ENCODE measurements around the gene FMN1. TPM values are rescaled to one million over a fixed set of nuclear protein-coding genes. Genes with fewer than 3 reads are reported as not detected.

The FMN1 gene, protein sequence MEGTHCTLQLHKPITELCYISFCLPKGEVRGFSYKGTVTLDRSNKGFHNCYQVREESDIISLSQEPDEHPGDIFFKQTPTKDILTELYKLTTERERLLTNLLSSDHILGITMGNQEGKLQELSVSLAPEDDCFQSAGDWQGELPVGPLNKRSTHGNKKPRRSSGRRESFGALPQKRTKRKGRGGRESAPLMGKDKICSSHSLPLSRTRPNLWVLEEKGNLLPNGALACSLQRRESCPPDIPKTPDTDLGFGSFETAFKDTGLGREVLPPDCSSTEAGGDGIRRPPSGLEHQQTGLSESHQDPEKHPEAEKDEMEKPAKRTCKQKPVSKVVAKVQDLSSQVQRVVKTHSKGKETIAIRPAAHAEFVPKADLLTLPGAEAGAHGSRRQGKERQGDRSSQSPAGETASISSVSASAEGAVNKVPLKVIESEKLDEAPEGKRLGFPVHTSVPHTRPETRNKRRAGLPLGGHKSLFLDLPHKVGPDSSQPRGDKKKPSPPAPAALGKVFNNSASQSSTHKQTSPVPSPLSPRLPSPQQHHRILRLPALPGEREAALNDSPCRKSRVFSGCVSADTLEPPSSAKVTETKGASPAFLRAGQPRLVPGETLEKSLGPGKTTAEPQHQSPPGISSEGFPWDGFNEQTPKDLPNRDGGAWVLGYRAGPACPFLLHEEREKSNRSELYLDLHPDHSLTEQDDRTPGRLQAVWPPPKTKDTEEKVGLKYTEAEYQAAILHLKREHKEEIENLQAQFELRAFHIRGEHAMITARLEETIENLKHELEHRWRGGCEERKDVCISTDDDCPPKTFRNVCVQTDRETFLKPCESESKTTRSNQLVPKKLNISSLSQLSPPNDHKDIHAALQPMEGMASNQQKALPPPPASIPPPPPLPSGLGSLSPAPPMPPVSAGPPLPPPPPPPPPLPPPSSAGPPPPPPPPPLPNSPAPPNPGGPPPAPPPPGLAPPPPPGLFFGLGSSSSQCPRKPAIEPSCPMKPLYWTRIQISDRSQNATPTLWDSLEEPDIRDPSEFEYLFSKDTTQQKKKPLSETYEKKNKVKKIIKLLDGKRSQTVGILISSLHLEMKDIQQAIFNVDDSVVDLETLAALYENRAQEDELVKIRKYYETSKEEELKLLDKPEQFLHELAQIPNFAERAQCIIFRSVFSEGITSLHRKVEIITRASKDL (N-terminal part only)
- total RNA-seq (10 to 100 TPM; 18.4 to 23.4 TPM), polyA plus RNA-seq (1 to 10 TPM in 1 of 2 donors, under 1 TPM in 1; 0.26 to 1.3 TPM)
- long read RNA-seq, donor 1, partial matches to known transcripts = 2 of 13 reads
- long read RNA-seq, donor 1, other reads (novel, unspliced or antisense) = 11 of 13 reads
- long read RNA-seq, donor 2, partial matches to known transcripts = 1 of 7 reads
- long read RNA-seq, donor 2, other reads (novel, unspliced or antisense) = 6 of 7 reads

DNA sequence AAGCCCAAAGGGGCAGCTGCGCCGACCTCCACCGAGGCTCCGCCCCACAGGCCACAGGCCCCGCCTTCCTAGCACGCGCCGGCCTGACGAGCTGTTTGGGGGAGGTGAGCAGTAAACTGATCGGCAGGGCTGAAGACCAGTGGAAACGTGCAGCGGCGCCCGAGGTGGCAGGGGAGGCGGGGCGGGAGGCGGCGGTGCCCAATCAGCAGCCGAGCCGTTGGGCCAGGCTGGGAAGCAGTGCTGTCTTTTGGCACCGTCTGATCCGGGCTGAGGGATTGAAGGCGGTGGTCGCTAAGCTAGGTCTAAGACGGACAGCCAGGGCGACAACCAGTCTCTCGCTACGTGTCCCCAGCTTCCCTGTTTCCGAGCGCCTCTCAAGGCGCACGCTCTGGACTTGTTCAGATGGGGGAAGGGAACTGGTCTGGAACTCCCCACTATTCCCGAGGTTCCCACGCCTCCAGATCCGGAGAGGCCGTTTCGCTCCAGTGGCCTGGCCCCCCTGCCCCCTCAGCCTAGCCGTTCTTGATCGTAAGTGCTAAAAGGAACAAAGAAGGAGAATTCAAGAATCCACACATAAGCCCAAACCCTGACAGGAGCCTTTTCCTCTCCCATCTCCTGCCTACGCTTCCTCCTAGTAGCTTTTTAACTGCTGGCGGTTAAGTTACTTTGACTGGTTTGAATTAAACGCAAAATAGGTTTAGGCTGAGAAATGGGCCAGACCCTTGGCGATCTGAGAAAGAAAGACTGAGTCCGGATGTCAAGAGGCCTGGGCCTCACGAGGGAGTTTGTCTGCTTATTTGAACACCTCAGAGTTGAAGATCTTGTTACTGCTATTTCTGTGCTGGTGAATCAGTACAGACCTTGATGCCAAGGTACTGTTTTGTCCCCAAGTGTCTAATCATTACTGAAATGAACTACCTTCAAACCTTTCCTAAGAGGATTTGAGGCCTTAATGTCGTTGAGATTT lies at the start of gene FMN1:
TSS of gene FMN1 (minus strand) at position 11 of the 967 bp plus-strand sequence. CDS start 39,800 bp downstream, outside the sequence.
- 5% methylated on average over 44 to 46 of the region's 46 CpGs for WGBS, 2 donors
- DNase-seq = peak; percentile 97 to 98
- intact Hi-C loops (cut with DNase I) = loop anchor here in 1 of 2 donors (10.0 kb wide), 1 partner anchor 1390 kb away; the partner anchor contains the start of gene GOLGA8B

DNA sequence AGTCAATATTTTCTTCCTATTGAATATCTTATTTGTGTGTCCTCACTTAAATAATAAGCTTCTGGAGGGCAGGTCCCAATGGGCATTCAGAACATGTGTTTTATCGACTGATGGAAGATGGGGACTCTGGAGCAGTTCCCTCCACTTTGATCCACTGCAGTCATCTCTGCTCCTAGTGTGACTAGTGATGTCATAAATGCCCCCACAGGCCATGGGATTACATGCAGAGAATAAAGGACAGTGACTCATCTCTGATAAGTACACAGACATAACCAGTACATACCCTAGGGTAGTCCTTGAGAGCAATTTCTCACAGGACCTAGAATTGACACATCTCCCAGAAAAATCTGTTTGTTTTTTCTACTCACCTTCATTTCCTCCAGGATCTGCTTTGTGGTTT lies 49.4 kb upstream of the FMN1 start:
- Histone ChIP-seq H3K27me3 (ENCODE audit: control insufficient read depth in 1 of 2, insufficient read depth in 2 of 2, low read length in 1 of 2) (no peaks in the 10 kb centered on the region), H3K4me1 (ENCODE audit: control insufficient read depth in 1 of 2, insufficient read depth in 2 of 2, low read length in 2 of 2) (peaks cover 0 to 1% of the 10 kb centered on the region in 2 donors), H3K27ac (ENCODE audit: low read depth in 1 of 2, low read length in 2 of 2) (no peak overlapping the region), H3K4me3 (ENCODE audit: low read length in 2 of 2) (no peak overlapping the region), H3K9me3 (ENCODE audit: control insufficient read depth, low read length) (no peaks in the 10 kb centered on the region), H3K36me3 (ENCODE audit: control insufficient read depth in 1 of 2, insufficient read depth in 2 of 2, low read length in 1 of 2) (no peaks in the 10 kb centered on the region)
- ATAC-seq (ENCODE audit: low FRiP score) = no peak
- 83 to 87% methylated on average over 1 of the region's 1 CpG for WGBS, 2 donors
- intact Hi-C loops (cut with DNase I) = loop anchor here in 1 of 2 donors (2.0 kb wide), 1 partner anchor 37 kb away; no protein-coding TSS in a partner anchor
- no peak for DNase-seq

More for the DNA sequence above, at the start of gene FMN1:
- H3K27ac ChIP-seq (ENCODE audit: low read depth in 1 of 2, low read length in 2 of 2) = peak within 1 kb of the TSS in 1 of 2 donors; percentile 29
- H3K9me3 ChIP-seq (ENCODE audit: control insufficient read depth, low read length) = no peaks in the 10 kb centered on the region
- no peaks in the 10 kb centered on the region for H3K4me1 ChIP-seq (ENCODE audit: control insufficient read depth in 1 of 2, insufficient read depth in 2 of 2, low read length in 2 of 2)
- H3K4me3 ChIP-seq (ENCODE audit: low read length in 2 of 2) = peak within 1 kb of the TSS; percentile 34 to 70
- H3K36me3 ChIP-seq (ENCODE audit: control insufficient read depth in 1 of 2, insufficient read depth in 2 of 2, low read length in 1 of 2) = no peaks in the 10 kb centered on the region
- ATAC-seq (ENCODE audit: low FRiP score) = peak; percentile 99
- no peaks in the 10 kb centered on the region for H3K27me3 ChIP-seq (ENCODE audit: control insufficient read depth in 1 of 2, insufficient read depth in 2 of 2, low read length in 1 of 2)

DNA sequence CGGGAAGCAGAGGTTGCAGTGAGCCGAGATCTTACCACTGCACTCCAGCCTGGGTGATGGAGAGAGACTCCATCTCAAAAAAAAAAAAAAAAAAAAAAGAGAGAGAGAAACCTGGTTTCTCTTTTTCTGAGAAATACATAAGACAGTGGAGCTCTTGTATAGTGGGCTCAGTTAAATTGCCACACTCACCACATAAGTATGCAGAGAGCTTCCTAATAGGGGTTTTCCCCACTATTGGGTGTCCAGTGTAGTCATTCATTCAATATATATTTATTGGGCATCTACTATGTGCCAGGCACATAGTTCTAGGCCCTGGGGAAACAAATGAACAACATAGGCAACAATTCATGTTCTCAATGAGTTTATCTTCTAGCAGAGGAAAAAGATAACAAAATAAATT lies 48.9 kb upstream of the FMN1 start:
- no peak overlapping the region for H3K27ac ChIP-seq (ENCODE audit: low read depth in 1 of 2, low read length in 2 of 2)
- H3K4me1 ChIP-seq (ENCODE audit: control insufficient read depth in 1 of 2, insufficient read depth in 2 of 2, low read length in 2 of 2) = peaks cover 0 to 1% of the 10 kb centered on the region in 2 donors
- 97% methylated on average over 2 of the region's 2 CpGs for WGBS, 2 donors
- ATAC-seq (ENCODE audit: low FRiP score) (no peak), DNase-seq (no peak)
- H3K9me3 ChIP-seq (ENCODE audit: control insufficient read depth, low read length) = no peaks in the 10 kb centered on the region
- no peak overlapping the region for H3K4me3 ChIP-seq (ENCODE audit: low read length in 2 of 2)
- H3K36me3 ChIP-seq (ENCODE audit: control insufficient read depth in 1 of 2, insufficient read depth in 2 of 2, low read length in 1 of 2) = no peaks in the 10 kb centered on the region
- H3K27me3 ChIP-seq (ENCODE audit: control insufficient read depth in 1 of 2, insufficient read depth in 2 of 2, low read length in 1 of 2) = no peaks in the 10 kb centered on the region
- intact Hi-C loops (cut with DNase I) = loop anchor here in 1 of 2 donors (2.0 kb wide), 1 partner anchor 37 kb away; no protein-coding TSS in a partner anchor

DNA sequence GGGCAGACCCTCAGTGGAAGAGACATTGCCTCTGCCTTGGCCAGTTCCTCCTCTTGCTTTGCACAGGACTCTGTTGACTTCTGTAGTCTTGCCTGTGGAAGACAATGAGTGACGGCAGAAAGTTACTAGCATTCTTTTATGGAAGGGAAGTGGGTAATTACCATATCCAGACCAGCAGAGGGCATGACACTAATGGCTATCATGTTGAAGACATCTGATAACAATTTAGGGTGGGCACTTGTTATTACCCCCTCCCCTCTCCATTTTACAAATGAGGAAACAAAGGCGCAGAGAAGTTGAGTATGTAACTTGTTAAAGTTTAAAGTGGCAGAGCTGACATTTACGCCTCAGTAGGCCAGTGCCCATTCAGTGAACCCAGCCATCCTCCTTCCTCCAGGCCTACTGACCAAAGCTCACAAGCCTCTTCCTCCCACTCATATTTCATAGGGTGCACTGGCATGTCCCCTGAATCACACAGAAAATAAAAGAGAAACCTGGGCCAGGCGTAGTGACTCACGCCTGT lies 48.2 kb upstream of the FMN1 start:
- 82 to 84% methylated on average over 5 of the region's 5 CpGs for WGBS, 2 donors
- DNase-seq = no peak

DNA sequence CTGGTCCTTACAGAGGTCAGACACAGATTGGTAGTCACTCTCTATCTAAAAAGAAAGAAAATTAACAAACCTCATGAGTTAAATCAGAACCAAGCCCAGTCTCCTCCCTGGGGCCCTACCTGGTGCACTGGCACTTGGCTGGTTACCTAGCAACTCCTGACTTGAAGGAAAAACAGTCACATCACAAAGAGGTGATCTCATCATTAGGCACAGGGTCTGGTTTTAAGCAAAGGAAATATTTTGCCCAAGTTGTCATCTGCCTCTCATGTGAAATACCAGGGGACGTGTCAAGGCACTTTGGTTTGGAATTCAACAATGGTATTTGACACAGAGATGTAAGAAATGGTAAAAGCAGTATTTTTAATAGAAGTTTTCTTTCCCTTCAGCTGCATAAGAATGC lies 47.7 kb upstream of the FMN1 start:
- Histone ChIP-seq H3K4me3 (ENCODE audit: low read length in 2 of 2) (no peak overlapping the region), H3K36me3 (ENCODE audit: control insufficient read depth in 1 of 2, insufficient read depth in 2 of 2, low read length in 1 of 2) (no peaks in the 10 kb centered on the region), H3K27me3 (ENCODE audit: control insufficient read depth in 1 of 2, insufficient read depth in 2 of 2, low read length in 1 of 2) (no peaks in the 10 kb centered on the region), H3K9me3 (ENCODE audit: control insufficient read depth, low read length) (no peaks in the 10 kb centered on the region), H3K27ac (ENCODE audit: low read depth in 1 of 2, low read length in 2 of 2) (no peak overlapping the region), H3K4me1 (ENCODE audit: control insufficient read depth in 1 of 2, insufficient read depth in 2 of 2, low read length in 2 of 2) (peaks cover 0 to 1% of the 10 kb centered on the region in 2 donors)
- DNase-seq = no peak
- ATAC-seq (ENCODE audit: low FRiP score) = no peak
- intact Hi-C loops (cut with DNase I) = loop anchor here in 1 of 2 donors (2.0 kb wide), 1 partner anchor 39 kb away; no protein-coding TSS in a partner anchor
- WGBS, 2 donors = 7 to 10% methylated on average over 1 of the region's 1 CpG

More for the DNA sequence above, 48.2 kb upstream of the FMN1 start:
- Histone ChIP-seq H3K9me3 (ENCODE audit: control insufficient read depth, low read length) (no peaks in the 10 kb centered on the region), H3K27me3 (ENCODE audit: control insufficient read depth in 1 of 2, insufficient read depth in 2 of 2, low read length in 1 of 2) (no peaks in the 10 kb centered on the region), H3K36me3 (ENCODE audit: control insufficient read depth in 1 of 2, insufficient read depth in 2 of 2, low read length in 1 of 2) (no peaks in the 10 kb centered on the region), H3K27ac (ENCODE audit: low read depth in 1 of 2, low read length in 2 of 2) (no peak overlapping the region), H3K4me3 (ENCODE audit: low read length in 2 of 2) (no peak overlapping the region), H3K4me1 (ENCODE audit: control insufficient read depth in 1 of 2, insufficient read depth in 2 of 2, low read length in 2 of 2) (peaks cover 0 to 1% of the 10 kb centered on the region in 2 donors)
- intact Hi-C loops (cut with DNase I) = loop anchor here in 1 of 2 donors (2.0 kb wide), 1 partner anchor 38 kb away; no protein-coding TSS in a partner anchor
- ATAC-seq (ENCODE audit: low FRiP score) = no peak

DNA sequence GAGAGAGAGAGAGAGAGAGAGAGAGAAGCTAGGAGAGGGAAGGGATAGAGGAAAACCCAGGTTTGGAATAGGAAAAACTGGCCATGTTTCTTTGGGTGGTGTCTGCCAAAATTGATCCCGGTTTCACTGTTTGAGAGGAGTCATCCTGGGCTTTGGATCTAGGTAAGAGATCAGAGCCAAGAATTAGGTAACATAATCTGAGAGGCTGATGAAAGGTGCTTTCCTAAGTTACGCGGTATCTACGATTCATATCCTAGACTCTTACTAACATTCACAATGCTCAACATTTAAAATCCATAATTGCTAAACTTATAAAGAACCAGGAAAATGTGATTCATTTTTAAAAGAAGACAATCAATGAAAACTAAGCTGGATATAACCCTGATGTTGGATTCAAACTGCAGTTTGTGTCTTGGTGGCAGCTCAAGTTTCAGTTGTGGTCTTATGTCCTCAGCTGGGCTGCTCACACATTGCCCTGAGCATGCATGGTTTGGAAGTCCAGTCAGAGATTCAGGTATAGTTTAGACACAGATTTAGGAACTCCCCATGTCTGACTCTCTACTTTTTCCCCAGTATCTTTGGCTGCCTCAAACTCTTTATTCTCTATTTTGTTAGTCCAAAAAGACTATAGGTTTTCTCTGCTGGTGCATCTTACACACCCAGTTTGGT lies 42.5 kb upstream of the FMN1 start:
- no peak overlapping the region for H3K4me3 ChIP-seq (ENCODE audit: low read length in 2 of 2)
- ATAC-seq (ENCODE audit: low FRiP score) = no peak
- no peaks in the 10 kb centered on the region for H3K9me3 ChIP-seq (ENCODE audit: control insufficient read depth, low read length)
- no peaks in the 10 kb centered on the region for H3K27me3 ChIP-seq (ENCODE audit: control insufficient read depth in 1 of 2, insufficient read depth in 2 of 2, low read length in 1 of 2)
- no peaks in the 10 kb centered on the region for H3K36me3 ChIP-seq (ENCODE audit: control insufficient read depth in 1 of 2, insufficient read depth in 2 of 2, low read length in 1 of 2)
- 76 to 85% methylated on average over 4 of the region's 4 CpGs for WGBS, 2 donors
- no peak for DNase-seq
- H3K4me1 ChIP-seq (ENCODE audit: control insufficient read depth in 1 of 2, insufficient read depth in 2 of 2, low read length in 2 of 2) = no peaks in the 10 kb centered on the region
- intact Hi-C loops (cut with DNase I) = no loop called here
- no peak overlapping the region for H3K27ac ChIP-seq (ENCODE audit: low read depth in 1 of 2, low read length in 2 of 2)

DNA sequence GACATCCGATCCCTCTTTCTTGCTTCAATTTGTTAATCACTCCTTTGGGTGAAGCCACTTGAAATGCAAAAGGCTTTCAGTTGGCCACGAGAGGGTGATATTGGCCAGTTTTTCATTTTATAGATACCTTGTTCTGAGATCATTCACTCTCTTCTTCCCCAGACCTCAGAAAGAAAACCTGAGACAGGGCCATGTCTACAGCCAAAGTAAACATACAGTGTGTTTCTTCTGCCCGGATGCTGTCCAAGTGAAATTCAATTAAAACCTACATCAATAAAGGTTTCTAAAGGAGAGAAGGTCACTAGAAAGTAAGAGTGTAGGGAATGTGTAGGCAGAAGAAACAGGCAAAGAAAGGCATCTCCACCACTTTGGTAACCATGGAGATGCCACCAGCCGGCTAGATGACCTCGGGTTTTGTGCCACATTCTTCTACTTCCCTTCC lies 39.5 kb upstream of the FMN1 start:
- ATAC-seq (ENCODE audit: low FRiP score) = no peak
- WGBS, 2 donors = 19 to 28% methylated on average over 5 of the region's 5 CpGs
- Histone ChIP-seq H3K4me3 (ENCODE audit: low read length in 2 of 2) (no peak overlapping the region), H3K9me3 (ENCODE audit: control insufficient read depth, low read length) (no peaks in the 10 kb centered on the region), H3K27ac (ENCODE audit: low read depth in 1 of 2, low read length in 2 of 2) (no peak overlapping the region), H3K4me1 (ENCODE audit: control insufficient read depth in 1 of 2, insufficient read depth in 2 of 2, low read length in 2 of 2) (no peaks in the 10 kb centered on the region), H3K36me3 (ENCODE audit: control insufficient read depth in 1 of 2, insufficient read depth in 2 of 2, low read length in 1 of 2) (no peaks in the 10 kb centered on the region), H3K27me3 (ENCODE audit: control insufficient read depth in 1 of 2, insufficient read depth in 2 of 2, low read length in 1 of 2) (no peaks in the 10 kb centered on the region)
- no peak for DNase-seq
- intact Hi-C loops (cut with DNase I) = loop anchor here in 1 of 2 donors (2.0 kb wide), 1 partner anchor 467 kb away; no protein-coding TSS in a partner anchor

Data from aorta (tissue), 5 donors.